ENCODE measurements around the gene DTL.

The DTL gene

DNA sequence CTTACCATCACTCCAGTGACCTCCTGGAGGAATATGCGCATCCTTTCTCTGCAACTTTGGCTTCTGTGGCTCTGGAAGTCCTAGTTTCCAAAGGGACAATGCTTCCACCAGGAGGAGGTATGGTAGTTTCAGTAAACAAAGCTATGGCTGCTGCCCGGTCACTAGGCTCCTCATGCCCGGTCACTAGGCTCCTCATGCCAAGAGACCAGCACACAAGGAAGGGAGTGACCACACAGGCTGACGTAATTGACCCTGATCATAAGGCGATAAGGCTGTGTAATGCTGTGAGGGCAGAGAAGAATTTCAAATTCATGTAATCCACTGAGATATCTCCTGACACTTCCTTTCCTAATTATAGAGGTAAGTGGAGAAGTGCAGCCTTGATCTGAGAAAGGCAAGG, 102.9 kb downstream of the DTL start:
- Histone ChIP-seq H3K4me1 (ENCODE audit: insufficient read depth, low read length) (no peaks in the 10 kb centered on the region), H3K27ac (ENCODE audit: low read depth, low read length) (no peak overlapping the region), H3K9ac (ENCODE audit: low read length) (no peak overlapping the region), H3K9me3 (ENCODE audit: low read length) (no peaks in the 10 kb centered on the region), H3K36me3 (ENCODE audit: insufficient read depth, low read length) (no peaks in the 10 kb centered on the region), H3K27me3 (ENCODE audit: control insufficient read depth in 1 of 2, insufficient read depth in 2 of 2, low read length in 2 of 2) (no peaks in the 10 kb centered on the region), H3K4me3 (ENCODE audit: low read depth in 1 of 2, low read length in 2 of 2) (no peak overlapping the region)

DNA sequence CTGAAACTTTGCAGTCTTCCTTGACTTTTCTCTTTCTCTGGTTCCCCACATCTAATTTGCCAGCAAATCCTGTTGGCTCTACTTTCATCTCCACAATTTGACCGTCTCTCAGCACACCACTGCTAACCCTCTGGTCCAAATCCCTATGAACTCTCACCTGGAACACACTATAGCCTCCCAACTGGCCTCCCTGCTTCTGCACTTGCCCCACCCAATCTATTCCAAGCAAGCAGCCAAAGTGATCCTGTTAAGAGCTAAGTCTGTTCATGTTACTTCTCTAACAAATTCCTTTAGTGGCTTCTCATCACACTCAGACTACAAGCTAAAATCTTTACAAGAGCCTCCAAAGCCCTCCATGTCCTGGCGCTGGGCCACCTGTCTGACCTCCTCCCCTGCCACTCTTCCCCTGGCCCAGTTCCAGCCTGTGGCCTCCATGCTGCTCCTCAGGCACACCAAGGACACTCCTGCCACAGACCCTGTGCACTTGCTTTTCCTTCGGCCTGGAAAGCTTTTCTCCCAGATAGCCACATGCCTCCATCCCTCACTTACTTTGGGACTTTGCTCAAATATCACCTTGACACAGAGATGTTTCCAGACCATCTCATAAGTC, 104.1 kb downstream of the DTL start:
- H3K27ac ChIP-seq (ENCODE audit: low read depth, low read length): no peak overlapping the region
- no peaks in the 10 kb centered on the region for H3K9me3 ChIP-seq (ENCODE audit: low read length)
- no peaks in the 10 kb centered on the region for H3K27me3 ChIP-seq (ENCODE audit: control insufficient read depth in 1 of 2, insufficient read depth in 2 of 2, low read length in 2 of 2)
- no peak overlapping the region for H3K4me3 ChIP-seq (ENCODE audit: low read depth in 1 of 2, low read length in 2 of 2)
- no peaks in the 10 kb centered on the region for H3K4me1 ChIP-seq (ENCODE audit: insufficient read depth, low read length)
- H3K9ac ChIP-seq (ENCODE audit: low read length): no peak overlapping the region
- H3K36me3 ChIP-seq (ENCODE audit: insufficient read depth, low read length): no peaks in the 10 kb centered on the region

DNA sequence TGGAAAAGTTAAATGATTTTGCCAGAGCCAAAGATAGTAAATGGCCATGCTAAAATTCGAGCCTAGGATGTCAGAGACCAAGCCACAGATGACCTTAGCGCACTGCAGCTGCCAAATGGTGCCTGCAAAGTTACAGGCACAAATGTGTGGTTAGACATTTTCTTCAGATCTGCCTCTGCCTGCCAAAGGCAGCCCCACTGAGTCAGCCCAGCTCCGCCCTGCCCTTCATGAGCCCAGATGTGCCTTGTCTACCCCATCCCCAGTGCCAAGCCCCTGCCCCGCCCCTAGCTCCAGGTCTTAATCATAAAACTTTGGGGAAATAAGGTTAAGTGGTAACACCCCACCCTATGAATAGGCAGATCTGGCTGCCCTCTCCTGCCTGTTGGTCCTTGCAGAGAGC, 105.9 kb downstream of the DTL start:
- no peaks in the 10 kb centered on the region for H3K4me1 ChIP-seq (ENCODE audit: insufficient read depth, low read length)
- no peak overlapping the region for H3K4me3 ChIP-seq (ENCODE audit: low read depth in 1 of 2, low read length in 2 of 2)
- H3K27me3 ChIP-seq (ENCODE audit: control insufficient read depth in 1 of 2, insufficient read depth in 2 of 2, low read length in 2 of 2): no peaks in the 10 kb centered on the region
- H3K9me3 ChIP-seq (ENCODE audit: low read length): no peaks in the 10 kb centered on the region
- H3K27ac ChIP-seq (ENCODE audit: low read depth, low read length): no peak overlapping the region
- H3K9ac ChIP-seq (ENCODE audit: low read length): no peak overlapping the region
- H3K36me3 ChIP-seq (ENCODE audit: insufficient read depth, low read length): no peaks in the 10 kb centered on the region

DNA sequence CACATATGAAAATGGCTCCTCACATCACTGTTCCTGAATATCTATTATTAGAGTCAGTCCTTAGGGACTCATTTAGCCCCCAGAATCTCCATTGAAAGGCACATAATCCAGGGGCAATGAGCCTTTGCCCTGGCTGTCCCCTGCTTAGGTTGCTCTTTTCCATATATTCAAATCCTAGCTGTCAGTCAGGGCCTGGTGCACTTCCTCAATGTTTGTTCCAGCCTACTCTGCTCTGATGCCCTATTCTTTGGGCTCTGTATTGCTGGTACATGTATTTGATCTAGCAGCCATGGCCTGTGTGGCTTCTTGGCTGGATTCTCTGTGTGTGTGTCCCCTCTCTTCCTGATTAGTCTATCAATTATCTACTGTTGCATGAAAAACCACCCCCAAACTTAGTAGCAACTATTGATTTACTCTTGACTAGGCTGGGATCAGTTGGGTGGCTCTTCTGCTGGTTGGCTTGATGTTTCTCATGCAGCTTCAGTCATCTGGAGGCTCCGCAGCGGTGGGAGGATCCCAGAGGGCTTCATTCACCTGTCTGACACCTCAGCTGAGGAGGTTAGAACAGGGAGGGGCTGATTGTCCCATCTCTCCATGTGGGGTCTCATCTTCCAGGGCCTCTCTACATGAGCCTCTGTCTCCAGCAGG, 107.5 kb downstream of the DTL start:
- Histone ChIP-seq H3K27ac (ENCODE audit: low read depth, low read length) (no peak overlapping the region), H3K4me1 (ENCODE audit: insufficient read depth, low read length) (no peaks in the 10 kb centered on the region), H3K27me3 (ENCODE audit: control insufficient read depth in 1 of 2, insufficient read depth in 2 of 2, low read length in 2 of 2) (no peaks in the 10 kb centered on the region), H3K9me3 (ENCODE audit: low read length) (no peaks in the 10 kb centered on the region), H3K4me3 (ENCODE audit: low read depth in 1 of 2, low read length in 2 of 2) (no peak overlapping the region), H3K36me3 (ENCODE audit: insufficient read depth, low read length) (no peaks in the 10 kb centered on the region), H3K9ac (ENCODE audit: low read length) (no peak overlapping the region)

DNA sequence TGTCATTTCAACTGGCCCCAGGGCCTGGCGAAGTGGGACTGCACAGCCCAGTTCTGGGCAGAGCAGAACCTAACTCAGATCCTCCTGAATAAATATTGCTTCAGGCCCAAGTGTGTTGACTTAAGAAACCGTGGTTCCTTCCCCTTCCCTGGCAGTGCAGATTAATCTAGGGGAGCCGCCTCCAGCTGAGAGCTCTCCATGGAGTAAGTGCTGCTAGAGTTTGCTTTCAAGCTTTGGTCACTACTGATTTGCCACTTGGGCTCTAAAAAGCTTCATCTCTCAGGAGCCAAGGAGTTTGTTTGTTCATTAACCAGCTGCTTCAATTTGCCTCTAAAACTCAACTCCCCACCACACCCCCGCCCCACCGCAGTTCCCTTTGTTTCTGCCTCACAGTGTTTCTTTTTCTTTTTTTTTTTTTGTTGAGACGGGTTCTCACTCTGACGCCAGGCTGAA, 112.1 kb downstream of the DTL start:
- no peak overlapping the region for H3K27ac ChIP-seq (ENCODE audit: low read depth, low read length)
- H3K36me3 ChIP-seq (ENCODE audit: insufficient read depth, low read length): no peaks in the 10 kb centered on the region
- no peaks in the 10 kb centered on the region for H3K27me3 ChIP-seq (ENCODE audit: control insufficient read depth in 1 of 2, insufficient read depth in 2 of 2, low read length in 2 of 2)
- H3K4me3 ChIP-seq (ENCODE audit: low read depth in 1 of 2, low read length in 2 of 2): no peak overlapping the region
- no peak overlapping the region for H3K9ac ChIP-seq (ENCODE audit: low read length)
- H3K9me3 ChIP-seq (ENCODE audit: low read length): no peaks in the 10 kb centered on the region
- H3K4me1 ChIP-seq (ENCODE audit: insufficient read depth, low read length): no peaks in the 10 kb centered on the region

DNA sequence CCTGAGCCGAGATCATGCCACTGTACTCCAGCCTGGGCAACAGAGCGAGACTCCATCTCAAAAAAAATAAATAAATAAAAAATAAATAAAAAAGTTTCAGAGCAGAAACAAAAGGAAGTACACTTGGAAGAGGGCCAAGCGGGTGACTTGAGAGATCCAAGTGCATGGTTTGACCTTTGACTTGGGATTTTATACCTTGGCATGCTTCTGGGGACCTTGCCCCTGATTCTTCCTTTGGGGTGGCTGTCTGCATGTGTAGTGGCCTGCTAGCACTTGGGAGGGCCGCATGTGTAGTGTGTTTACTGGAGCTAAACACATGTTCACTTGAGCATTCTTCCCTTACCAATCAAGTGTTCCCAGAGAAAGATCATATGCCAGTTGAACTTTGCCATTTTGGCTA, 114.0 kb downstream of the DTL start:
- Histone ChIP-seq H3K27ac (ENCODE audit: low read depth, low read length) (no peak overlapping the region), H3K9ac (ENCODE audit: low read length) (no peak overlapping the region), H3K36me3 (ENCODE audit: insufficient read depth, low read length) (no peaks in the 10 kb centered on the region), H3K9me3 (ENCODE audit: low read length) (no peaks in the 10 kb centered on the region), H3K27me3 (ENCODE audit: control insufficient read depth in 1 of 2, insufficient read depth in 2 of 2, low read length in 2 of 2) (no peaks in the 10 kb centered on the region), H3K4me3 (ENCODE audit: low read depth in 1 of 2, low read length in 2 of 2) (no peak overlapping the region), H3K4me1 (ENCODE audit: insufficient read depth, low read length) (no peaks in the 10 kb centered on the region)

DNA sequence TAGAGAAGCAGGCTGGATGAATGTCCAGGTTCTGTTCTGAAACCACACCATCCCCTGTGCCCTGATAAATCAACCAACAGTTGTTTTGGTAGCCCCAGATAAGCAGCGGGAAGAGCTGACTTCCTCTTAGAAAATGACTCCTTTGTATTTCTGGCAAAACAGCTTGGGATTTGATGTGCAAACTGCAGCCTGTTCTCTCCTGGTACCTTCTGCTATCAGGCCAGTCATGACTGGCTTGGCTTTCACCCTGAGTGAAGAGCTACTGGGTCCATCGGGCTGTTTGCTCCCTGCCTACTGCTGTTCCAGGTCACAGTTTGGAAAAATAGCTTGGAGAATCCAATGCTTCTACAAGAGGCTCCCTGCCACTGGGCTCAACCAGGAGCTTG, 116.8 kb downstream of the DTL start:
- Histone ChIP-seq H3K36me3 (ENCODE audit: insufficient read depth, low read length) (no peaks in the 10 kb centered on the region), H3K9ac (ENCODE audit: low read length) (no peak overlapping the region), H3K27ac (ENCODE audit: low read depth, low read length) (no peak overlapping the region), H3K9me3 (ENCODE audit: low read length) (no peaks in the 10 kb centered on the region), H3K27me3 (ENCODE audit: control insufficient read depth in 1 of 2, insufficient read depth in 2 of 2, low read length in 2 of 2) (no peaks in the 10 kb centered on the region), H3K4me1 (ENCODE audit: insufficient read depth, low read length) (no peaks in the 10 kb centered on the region), H3K4me3 (ENCODE audit: low read depth in 1 of 2, low read length in 2 of 2) (no peak overlapping the region)

DNA sequence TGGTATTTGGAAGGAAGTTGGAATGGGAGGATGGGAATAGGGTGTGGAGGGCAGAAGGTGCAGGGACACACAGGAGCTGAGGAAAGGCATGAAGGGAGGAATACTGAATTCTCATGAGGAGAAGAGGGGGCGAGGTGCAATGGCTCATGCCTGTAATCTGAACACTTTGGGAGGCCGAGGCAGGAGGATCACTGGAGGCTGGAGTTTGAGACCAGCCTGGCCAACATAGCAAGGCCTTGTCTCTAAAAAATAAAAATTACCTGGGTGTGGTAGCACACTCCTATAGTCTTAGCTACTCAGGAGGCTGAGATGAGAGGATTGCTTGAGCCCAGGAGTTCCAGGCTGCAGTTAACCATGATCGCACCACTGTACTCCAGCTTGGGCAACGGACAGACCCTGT, 117.3 kb downstream of the DTL start:
- H3K4me3 ChIP-seq (ENCODE audit: low read depth in 1 of 2, low read length in 2 of 2): no peak overlapping the region
- no peaks in the 10 kb centered on the region for H3K4me1 ChIP-seq (ENCODE audit: insufficient read depth, low read length)
- no peaks in the 10 kb centered on the region for H3K9me3 ChIP-seq (ENCODE audit: low read length)
- H3K36me3 ChIP-seq (ENCODE audit: insufficient read depth, low read length): no peaks in the 10 kb centered on the region
- H3K27ac ChIP-seq (ENCODE audit: low read depth, low read length): no peak overlapping the region
- no peak overlapping the region for H3K9ac ChIP-seq (ENCODE audit: low read length)
- no peaks in the 10 kb centered on the region for H3K27me3 ChIP-seq (ENCODE audit: control insufficient read depth in 1 of 2, insufficient read depth in 2 of 2, low read length in 2 of 2)

DNA sequence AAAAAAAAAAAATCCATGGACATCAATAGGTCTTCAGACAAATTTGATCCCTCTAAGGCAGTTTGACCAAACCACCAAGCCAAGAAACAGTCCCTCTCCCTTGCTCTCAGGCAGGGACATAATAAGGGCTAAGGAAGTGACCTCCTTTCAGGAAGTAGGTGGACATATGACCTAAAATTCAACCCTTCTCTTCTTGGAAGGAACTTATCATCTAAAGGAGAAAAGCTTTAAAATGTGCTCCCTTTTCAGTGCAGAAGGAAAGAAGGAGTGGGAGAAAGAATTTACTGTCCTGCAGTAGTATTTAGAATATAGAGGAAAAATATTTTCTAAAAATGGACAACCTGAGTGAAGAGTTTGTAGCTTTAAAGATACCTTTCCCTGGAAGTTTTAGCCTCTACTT, 118.1 kb downstream of the DTL start:
- Histone ChIP-seq H3K9me3 (ENCODE audit: low read length) (no peaks in the 10 kb centered on the region), H3K36me3 (ENCODE audit: insufficient read depth, low read length) (no peaks in the 10 kb centered on the region), H3K27me3 (ENCODE audit: control insufficient read depth in 1 of 2, insufficient read depth in 2 of 2, low read length in 2 of 2) (no peaks in the 10 kb centered on the region), H3K9ac (ENCODE audit: low read length) (no peak overlapping the region), H3K27ac (ENCODE audit: low read depth, low read length) (no peak overlapping the region), H3K4me1 (ENCODE audit: insufficient read depth, low read length) (no peaks in the 10 kb centered on the region), H3K4me3 (ENCODE audit: low read depth in 1 of 2, low read length in 2 of 2) (no peak overlapping the region)

Data from muscle layer of colon (tissue), 2 donors.